Hematopoietic multipotent progenitor cell (in vitro differentiated cells): Measurements from ENCODE around the gene OSBPL3. TPM values are rescaled to one million over a fixed set of nuclear protein-coding genes. Genes with fewer than 3 reads are reported as not detected.

ENCODE experiments used
- DNase-seq, 3 donors: peaks; one replicate each; pipeline ENCODE4 v3.0.0-alpha.2; 2011 to 2015; ENCODE audit warnings: low read depth in 2 of 3, low spot score in 2 of 3
- total RNA-seq: library from RNA; depleted of rRNA; stranded (reverse); fragments of >200 nt; gene quantifications from one replicate; pipeline ENCODE4 v1.2.3, GENCODE V29; 2012

OSBPL3 gene
- total RNA-seq, 1 donor, result 8.1 TPM

- DNase-seq, result peak in 1 of 3 donors; percentile 67
Observed at GRCh38 chr7:24980534-24981170, 674 bp upstream of the OSBPL3 start.

DNA sequence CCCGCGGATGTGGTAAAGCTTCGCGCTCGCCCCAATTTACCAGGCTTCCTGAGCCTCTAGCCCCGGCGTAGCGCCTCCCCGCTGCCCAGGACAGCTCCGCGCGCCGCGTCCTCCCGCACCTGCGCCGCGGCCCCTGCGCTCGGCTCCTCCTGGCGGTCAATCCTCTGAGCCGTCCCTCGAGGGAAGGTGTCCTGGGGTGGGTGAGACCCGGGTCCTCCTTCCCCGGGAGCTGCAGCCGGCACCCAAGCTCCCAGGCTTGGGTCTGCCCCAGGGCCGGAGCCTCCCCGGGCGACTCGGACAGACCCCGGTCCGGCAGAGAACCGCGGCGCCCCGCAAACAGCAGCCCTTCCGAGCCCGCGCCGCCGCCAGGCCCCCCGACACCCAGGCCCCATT, 512 bp downstream of the OSBPL3 start:
- peak; percentile 50 to 75 (median 66) for DNase-seq

GRCh38 chr7:24978843-24979469, 1.0 kb downstream of the OSBPL3 start:
- DNase-seq, result no peak

DNA sequence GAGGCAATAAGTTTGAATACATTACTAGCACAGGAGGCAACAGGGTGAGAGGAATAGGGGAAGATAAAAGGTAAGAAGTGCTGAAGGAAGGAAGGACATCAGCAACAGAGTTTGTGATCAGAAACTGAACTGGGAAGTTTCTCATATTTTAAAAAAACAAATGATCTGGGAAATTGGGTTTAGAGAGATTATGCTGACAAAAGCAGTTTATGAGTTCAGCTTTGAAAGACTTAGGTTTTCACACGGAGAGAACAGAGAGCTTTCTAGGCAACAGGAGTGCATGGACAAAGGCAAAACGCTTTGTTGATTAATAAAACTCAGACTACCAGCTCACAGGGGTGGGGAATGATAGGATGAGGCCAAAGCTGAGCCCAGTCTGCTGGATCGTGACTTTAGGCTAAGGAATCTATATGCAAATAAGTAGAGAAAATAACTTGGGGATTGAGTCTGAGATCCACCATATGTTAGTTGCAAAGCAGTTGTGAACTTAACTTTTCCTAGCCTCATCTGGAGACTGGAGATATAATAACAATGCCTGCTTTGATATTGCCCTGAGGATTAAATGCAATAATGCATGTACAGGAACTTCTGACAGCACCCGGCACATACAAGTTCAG, 4.2 kb downstream of the OSBPL3 start:
- no peak for DNase-seq

GRCh38 chr7:24975172-24975571, 4.8 kb downstream of the OSBPL3 start:
- DNase-seq, result no peak

DNA sequence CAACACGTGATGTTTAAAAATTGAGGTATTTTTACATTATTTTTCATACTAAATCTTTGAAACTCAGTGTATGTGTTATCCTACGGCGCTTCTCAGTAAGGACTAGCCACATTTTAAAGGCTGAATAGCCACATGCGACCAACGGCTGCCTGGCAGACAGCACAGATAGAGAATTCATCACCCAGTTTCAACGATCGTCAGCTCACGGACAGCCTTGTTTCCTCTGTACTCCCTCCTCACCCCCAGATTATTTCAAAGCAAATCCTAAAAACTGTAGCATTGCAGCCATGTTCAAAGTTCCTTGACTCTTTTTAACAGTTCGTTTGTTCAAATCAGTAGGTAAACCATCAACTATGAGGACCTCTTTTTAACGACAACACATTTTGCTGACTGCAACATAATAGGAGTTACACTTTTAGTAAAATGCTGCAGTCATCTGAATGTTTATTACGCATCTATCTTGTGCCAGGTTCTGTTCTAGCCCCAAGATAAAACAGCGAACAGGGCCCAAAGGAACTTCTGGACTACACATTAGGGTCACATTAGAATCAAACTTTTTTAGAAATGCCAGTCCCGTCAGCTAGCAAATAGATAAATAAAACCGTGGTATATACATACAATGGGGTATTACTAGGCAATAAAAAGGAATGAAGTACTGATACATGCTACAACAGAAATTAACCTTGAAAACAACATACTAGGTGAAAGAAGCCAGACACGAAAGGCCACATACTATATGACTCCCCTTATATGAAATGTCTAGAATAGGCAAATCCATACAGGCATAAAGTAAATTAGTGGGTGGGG, 5.7 kb downstream of the OSBPL3 start:
- no peak for DNase-seq

DNA sequence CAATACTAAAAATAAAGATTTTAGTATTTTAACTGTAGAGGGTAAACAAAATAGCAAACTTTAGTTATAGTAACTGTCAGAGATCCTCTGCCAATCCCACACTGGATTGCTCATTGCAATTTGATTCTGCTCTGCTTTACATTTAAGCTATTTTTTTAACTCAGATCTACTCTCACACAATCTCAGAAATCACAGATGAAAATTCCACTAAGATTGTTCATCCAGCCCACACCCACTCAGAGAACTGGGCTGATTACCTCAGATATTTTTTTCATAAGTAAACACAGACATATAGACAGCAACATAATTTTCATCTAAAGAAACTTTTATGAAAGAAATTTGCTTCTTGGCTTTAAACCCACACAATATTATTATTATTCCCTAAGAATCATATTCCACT, 7.0 kb downstream of the OSBPL3 start:
- no peak for DNase-seq

DNA sequence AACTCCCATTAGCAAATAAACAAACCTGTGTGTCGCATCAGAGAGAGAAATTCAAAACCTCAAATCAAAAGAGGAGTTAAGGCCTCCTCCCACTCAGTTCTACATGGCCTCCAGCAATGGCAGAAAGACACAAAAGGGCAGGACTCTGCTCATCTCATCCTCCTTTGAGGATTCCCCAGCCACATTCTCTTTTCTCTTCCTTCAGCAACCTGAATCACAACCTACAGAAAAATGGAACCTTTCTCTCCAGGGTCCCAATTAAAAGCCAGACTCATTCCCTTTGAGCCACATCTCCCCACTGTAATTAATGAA, 7.9 kb downstream of the OSBPL3 start:
- no peak for DNase-seq

GRCh38 chr7:24971333-24972165, 8.4 kb downstream of the OSBPL3 start:
- peak in 1 of 3 donors; percentile 18 for DNase-seq

- DNase-seq, result no peak
Observed at GRCh38 chr7:24970676-24971075, 9.3 kb downstream of the OSBPL3 start.

- DNase-seq, result no peak
Observed at GRCh38 chr7:24968165-24968564, 11.8 kb downstream of the OSBPL3 start.

DNA sequence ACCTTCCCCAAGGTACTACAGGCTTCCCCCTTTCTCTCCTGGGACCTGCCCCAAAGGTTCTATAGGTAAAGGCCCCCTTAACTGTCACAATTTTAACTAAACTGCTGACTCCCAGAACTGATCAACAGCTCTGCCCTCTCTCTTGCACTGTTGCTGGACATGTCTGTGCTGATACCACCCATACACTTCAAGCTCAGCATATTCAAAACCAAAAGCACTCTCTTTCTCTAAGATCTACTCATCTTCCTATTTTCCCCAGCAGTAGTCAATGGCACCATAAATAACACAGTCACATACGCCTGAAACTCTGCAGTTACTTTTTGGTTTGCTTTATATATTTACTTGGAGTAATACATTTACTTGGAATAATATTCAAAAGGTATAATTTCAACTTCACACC, 12.3 kb downstream of the OSBPL3 start:
- DNase-seq, result no peak

DNA sequence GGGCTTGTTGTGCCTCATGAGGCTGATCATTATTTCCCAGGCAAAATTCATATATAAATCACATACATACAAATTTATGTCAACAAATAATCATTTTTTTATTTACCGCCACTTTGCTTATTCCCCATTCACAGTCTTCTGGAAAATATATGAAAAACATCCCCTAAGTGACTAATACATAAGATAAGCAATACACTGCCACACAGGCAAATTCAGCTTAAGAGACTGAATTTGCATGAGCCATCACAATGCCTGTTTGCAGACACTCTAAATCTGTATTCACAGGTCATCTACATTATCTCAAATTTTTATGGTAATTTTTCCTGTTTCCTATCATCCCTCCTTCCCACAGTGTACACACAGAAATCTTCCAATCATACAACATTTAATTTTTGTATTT, 13.2 kb downstream of the OSBPL3 start:
- DNase-seq, result no peak

DNA sequence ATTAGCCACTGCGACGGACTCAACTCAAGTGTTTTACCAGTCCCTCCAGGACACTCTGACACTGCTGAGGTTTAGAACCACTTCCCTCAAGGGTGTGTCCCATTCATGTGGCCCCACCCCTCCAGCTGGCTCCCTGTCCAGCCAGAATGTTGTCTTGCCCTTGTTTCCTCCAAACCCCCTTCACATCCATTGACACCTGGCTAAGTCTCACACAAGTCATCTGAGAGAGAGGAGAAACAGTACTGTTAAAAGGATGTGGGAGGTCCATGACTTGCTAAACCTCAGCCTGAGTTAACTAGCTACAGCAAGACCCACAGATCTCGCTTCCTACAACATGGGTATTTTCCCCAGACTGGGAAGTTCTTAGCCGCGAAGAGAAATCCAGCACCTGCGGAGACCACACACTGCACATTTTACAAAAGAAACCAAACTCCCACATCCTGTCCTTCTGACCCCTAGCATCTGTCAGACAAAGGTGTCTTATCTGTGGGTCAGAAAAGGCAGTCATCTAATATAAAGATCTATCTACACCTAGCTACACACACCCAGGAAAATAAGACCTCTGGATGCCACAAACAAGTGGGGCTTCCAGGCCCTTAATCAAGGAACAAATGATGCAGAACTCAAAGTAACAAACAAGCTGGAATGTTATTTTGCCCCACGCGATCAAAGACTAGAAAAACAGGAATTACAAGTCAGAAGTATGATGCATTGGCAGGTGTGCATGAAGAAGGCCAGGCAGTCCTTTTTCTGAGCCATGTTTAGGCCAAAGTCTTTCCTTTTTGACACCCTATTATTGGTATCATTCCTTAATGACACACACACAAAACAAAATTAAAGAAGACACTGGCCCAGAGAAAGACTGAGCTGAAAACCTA, 13.9 kb downstream of the OSBPL3 start:
- peak in 2 of 3 donors; percentile 74 to 88 for DNase-seq

DNA sequence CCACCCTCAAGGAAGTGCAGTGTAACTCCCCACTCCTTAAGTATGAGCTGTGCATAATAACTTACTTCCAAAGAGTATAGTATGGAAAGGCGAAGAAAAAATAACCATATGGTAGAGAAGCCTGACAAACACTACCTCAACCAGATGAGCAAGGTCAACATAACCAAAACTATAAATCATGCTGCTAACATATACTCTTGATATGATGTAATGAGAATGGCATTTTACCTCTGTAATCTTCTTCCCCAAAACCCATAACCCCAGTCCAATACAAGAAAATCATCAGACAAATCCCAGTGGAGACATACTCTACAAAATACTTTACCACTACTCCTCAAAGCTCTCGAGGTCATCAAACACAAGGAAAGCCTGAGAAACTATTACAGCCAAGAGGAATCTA, 15.8 kb downstream of the OSBPL3 start:
- no peak for DNase-seq

- DNase-seq, result peak in 2 of 3 donors; percentile 78 to 93
Observed at GRCh38 chr7:24963218-24963617, 16.8 kb downstream of the OSBPL3 start.

DNA sequence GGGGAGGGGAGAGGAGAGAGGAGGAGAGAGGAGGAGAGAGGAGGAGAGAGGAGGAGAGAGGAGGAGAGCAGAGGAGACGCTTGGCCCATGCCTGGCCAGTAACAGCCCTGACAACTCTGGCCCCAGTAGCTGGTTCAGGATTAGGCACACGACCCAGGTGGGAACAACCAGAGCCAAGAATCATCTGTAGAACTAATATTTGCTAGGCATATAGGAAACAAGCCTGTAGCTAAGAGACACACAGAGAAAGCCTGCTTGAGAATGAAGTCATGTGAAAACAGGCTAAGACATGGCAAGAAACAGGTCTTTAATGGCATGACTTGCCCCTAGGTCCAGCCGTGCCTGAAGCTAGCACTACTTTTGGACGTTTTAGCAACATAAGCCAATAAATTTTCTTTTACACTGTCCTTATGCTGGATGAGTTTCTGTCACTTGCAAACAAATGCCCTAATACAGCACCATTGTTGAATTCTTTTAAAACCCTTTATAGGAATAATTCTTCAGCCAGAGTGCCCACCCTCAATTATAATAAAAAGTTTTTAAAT, 17.5 kb downstream of the OSBPL3 start:
- DNase-seq, result no peak

GRCh38 chr7:24959735-24960485, 20.1 kb downstream of the OSBPL3 start:
- DNase-seq, result no peak

DNA sequence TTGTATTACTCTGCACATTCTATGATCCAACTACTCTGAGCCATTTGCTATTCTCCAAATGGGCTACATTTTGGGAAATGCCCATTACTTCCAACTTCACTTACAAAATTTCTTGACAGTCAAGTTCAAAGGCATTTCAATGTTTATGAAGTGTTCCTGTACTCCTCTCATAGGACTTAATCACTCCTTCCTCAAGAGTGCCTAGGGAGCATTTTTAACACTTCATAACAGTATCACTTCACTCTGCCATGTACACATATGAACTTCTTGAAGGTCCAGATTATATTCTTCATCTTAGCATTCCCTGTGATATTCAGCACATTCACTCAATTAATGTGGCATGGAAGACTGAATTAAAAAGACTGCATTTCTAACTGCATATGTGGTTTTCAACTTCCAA, 21.6 kb downstream of the OSBPL3 start:
- DNase-seq, result no peak
